ENCODE results near the gene RPTOR. TPM values are rescaled to one million over a fixed set of nuclear protein-coding genes. Genes with fewer than 3 reads are reported as not detected.

RPTOR gene
- total RNA-seq, 1 experiment from 2014 or later: 25.1 TPM

- no CpG with 5 or more reads among the region's 3 CpGs for WGBS (ENCODE audit: extremely low coverage, insufficient read length, low lambda C conversion rate)
- Histone ChIP-seq H3K14ac (ENCODE audit: insufficient read depth, low read length) (no peak overlapping the region), H4K8ac (replicated peaks; ENCODE audit: insufficient read length, low read depth, low read length) (no peak overlapping the region), H3K4ac (ENCODE audit: low read depth, low read length) (no peak overlapping the region), H3K4me2 (ENCODE audit: insufficient read depth, insufficient read length, low read length) (no peak overlapping the region), H2AK5ac (ENCODE audit: insufficient read length, low read length) (no peak overlapping the region), H3K23me2 (ENCODE audit: insufficient read length, low read depth, low read length, poor library complexity, severe bottlenecking) (no peaks in the 10 kb centered on the region), H4K20me1 (ENCODE audit: control insufficient read depth, insufficient read depth, insufficient read length) (peaks cover 4% of the 10 kb centered on the region), H2BK15ac (ENCODE audit: low read depth, low read length) (no peak overlapping the region), H3K4me1 (ENCODE audit: insufficient read depth, low read length) (no peaks in the 10 kb centered on the region; the same call in 1 of the 2 replicates), H3K18ac (ENCODE audit: insufficient read length, low read depth, low read length) (no peak overlapping the region), H2AFZ (ENCODE audit: low read length) (no peak overlapping the region), H3T11ph (ENCODE audit: low read length) (no peak overlapping the region), H3K9me3 (ENCODE audit: control insufficient read depth, low read depth, low read length) (no peaks in the 10 kb centered on the region), H2BK12ac (ENCODE audit: insufficient read length, low read depth, low read length) (no peak overlapping the region), H3K27ac (ENCODE audit: insufficient read length, low read depth, low read length) (no peak overlapping the region), H3K56ac (ENCODE audit: insufficient read length, low read depth, low read length) (no peak overlapping the region), H3K23ac (ENCODE audit: insufficient read length, low read depth, low read length) (no peak overlapping the region), H3K79me2 (ENCODE audit: insufficient read depth, low read length) (peaks cover 4% of the 10 kb centered on the region; the same call in 1 of the 2 replicates), H2BK5ac (ENCODE audit: insufficient read length, low read length) (no peak overlapping the region), H3K9ac (ENCODE audit: extremely low read depth, insufficient read length, low read length) (no peak overlapping the region), H4K5ac (ENCODE audit: insufficient read length, low read depth, low read length) (no peak overlapping the region), H3K27me3 (ENCODE audit: insufficient read depth, low read length) (no peaks in the 10 kb centered on the region), H2BK120ac (ENCODE audit: low read depth, low read length, poor library complexity, severe bottlenecking) (no peak overlapping the region), H2BK20ac (ENCODE audit: low read depth, low read length, poor library complexity, severe bottlenecking) (no peak overlapping the region), H3K79me1 (ENCODE audit: insufficient read depth, low read depth, low read length, poor library complexity, severe bottlenecking) (no peaks in the 10 kb centered on the region), H4K91ac (ENCODE audit: insufficient read length, low read depth, low read length) (no peak overlapping the region)
- H3K9me3 Mint-ChIP-seq: peaks cover 9 to 11% of the 10 kb centered on the region in 2 experiments
- H3K36me3 Mint-ChIP-seq (ENCODE audit: insufficient read depth in 1 of 3, low read depth in 3 of 3): peaks cover 8 to 15% (median 9%) of the 10 kb centered on the region in 3 experiments
- TF ChIP-seq CTCF (conservative IDR thresholded peaks at IDR 0.05): no peak
- no peak overlapping the region; a peak in 1 of 7 replicates for H3K27ac Mint-ChIP-seq
- H3K27me3 Mint-ChIP-seq (ENCODE audit: low read depth): no peaks in the 10 kb centered on the region
- H3K4me3 Mint-ChIP-seq: no peak overlapping the region
- H3K4me1 Mint-ChIP-seq: peaks cover 30 to 32% of the 10 kb centered on the region in 2 experiments
- no peak for DNase-seq
Observed at GRCh38 chr17:80704381-80704819, 159.8 kb downstream of the RPTOR start.

All from H9 (cell line).